Lower lobe of right lung (tissue), 2 donors: ENCODE data around the gene DNPH1. TPM values are rescaled to one million over a fixed set of nuclear protein-coding genes. Genes with fewer than 3 reads are reported as not detected.
A peak's percentile ranks its signal among the peaks of the same experiment; 100 is the strongest.

ENCODE experiments used
- ATAC-seq, 2 donors: fragments of 200-7000 bp; cut with Tn5 transposase; one replicate each; pipeline ENCODE4 v1.9.1; 2020 to 2022; ENCODE audit warnings: mild to moderate bottlenecking in 2 of 2, moderate library complexity in 2 of 2
- DNase-seq: peaks from one replicate; pipeline ENCODE4 v3.0.0-alpha.2; 2020
- H3K27ac ChIP-seq: fragments of 200-600 bp; one replicate; pipeline ENCODE4 v1.8.0; 2022
- H3K27me3 ChIP-seq: fragments of 200-600 bp; one replicate; pipeline ENCODE4 v1.8.0; 2022; ENCODE audit warnings: low read depth
- H3K36me3 ChIP-seq: fragments of 200-600 bp; one replicate; pipeline ENCODE4 v1.8.0; 2022; ENCODE audit warnings: mild to moderate bottlenecking
- H3K4me1 ChIP-seq: fragments of 200-600 bp; one replicate; pipeline ENCODE4 v1.8.0; 2022
- H3K4me3 ChIP-seq: fragments of 200-600 bp; one replicate; pipeline ENCODE4 v1.8.0; 2022; ENCODE audit warnings: mild to moderate bottlenecking
- H3K9me3 ChIP-seq: fragments of 200-600 bp; one replicate; pipeline ENCODE4 v1.8.0; 2022
- intact Hi-C: fragments of 100-400 bp; cut with DNase I; formaldehyde crosslinking; loops from one replicate; pipeline ENCODE4 v1.11.0; 2022
- long read RNA-seq: library from polyadenylated mRNA; unstranded; transcript quantifications from one replicate; pipeline ENCODE4 v2.0.0, GENCODE V29; 2021
- total RNA-seq: library from RNA; stranded (reverse); fragmentation: NEBNext Ultra II Directional; extraction: Animal tissue kit (Norgen Biotek cat#: 25700); gene quantifications from one replicate; pipeline ENCODE4 v1.2.1, GENCODE V29; 2021
- TF ChIP-seq, protein P1 (sequence below): fragments of 200-600 bp; IDR thresholded peaks from one replicate; pipeline ENCODE4 v1.8.0; 2022; ENCODE audit warnings: antibody characterized with exemption, mild to moderate bottlenecking
- donor health status: DM: no; HTN: yes; CAD: no; lungs with severe emphysema.

DNPH1 gene, protein sequence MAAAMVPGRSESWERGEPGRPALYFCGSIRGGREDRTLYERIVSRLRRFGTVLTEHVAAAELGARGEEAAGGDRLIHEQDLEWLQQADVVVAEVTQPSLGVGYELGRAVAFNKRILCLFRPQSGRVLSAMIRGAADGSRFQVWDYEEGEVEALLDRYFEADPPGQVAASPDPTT
- total RNA-seq: 24.0 TPM
- long read RNA-seq, transcript DNPH1-201 (4 exons, 657 nt): major isoform, 42 of 48 reads
- long read RNA-seq, partial matches to known transcripts: 3 of 48 reads
- long read RNA-seq, other reads (novel, unspliced or antisense): 1 of 48 reads

DNA sequence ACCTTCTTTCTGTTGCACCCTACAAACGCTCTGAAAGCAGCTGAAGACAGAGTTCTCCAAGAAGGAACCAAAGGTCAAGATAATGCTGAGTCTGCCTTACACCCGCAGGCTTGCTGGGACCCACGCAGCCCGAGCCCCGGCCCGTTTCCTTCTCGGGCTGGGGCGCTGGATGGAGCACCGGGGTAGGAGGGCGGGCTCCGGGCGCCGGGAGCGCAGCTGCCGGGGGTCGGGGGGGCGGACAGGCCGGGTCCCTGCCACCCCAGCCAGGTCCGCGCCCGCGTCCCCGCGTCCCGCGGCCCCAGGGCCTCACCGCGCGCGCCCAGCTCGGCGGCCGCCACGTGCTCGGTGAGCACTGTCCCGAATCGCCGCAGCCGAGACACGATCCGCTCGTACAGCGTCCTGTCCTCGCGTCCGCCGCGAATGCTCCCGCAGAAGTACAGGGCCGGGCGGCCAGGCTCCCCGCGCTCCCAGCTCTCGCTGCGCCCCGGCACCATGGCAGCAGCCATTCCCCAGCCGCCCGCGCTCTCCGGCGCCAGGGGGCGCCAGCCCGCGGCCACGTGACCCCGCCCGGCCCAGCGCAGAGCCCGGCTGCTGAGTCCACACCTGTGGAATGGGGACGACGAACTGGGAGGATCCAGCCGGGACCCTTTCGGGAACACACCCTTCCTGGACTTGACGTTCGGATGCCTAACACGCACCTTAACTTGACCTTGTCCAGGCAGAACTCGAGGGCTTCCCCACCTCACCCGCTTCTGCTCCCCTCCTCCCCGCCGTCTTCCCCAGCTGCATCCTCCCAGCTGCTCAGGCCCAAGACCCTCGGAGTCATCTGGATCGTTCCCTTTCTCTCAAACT lies at the start of gene DNPH1:
TSS of gene DNPH1 (minus strand) at position 531 of the 852 bp plus-strand sequence. CDS start at position 506, 25 bp downstream.
- peaks cover 20% of the 10 kb centered on the region for H3K4me1 ChIP-seq
- H3K4me3 ChIP-seq: peak within 1 kb of the TSS; percentile 68
- H3K27me3 ChIP-seq: no peaks in the 10 kb centered on the region
- intact Hi-C loops: no loop called here
- peak within 1 kb of the TSS; percentile 73 for H3K27ac ChIP-seq
- H3K9me3 ChIP-seq: no peaks in the 10 kb centered on the region
- DNase-seq: peak; percentile 83
- H3K36me3 ChIP-seq: no peaks in the 10 kb centered on the region
- TF ChIP-seq, protein P1, sequence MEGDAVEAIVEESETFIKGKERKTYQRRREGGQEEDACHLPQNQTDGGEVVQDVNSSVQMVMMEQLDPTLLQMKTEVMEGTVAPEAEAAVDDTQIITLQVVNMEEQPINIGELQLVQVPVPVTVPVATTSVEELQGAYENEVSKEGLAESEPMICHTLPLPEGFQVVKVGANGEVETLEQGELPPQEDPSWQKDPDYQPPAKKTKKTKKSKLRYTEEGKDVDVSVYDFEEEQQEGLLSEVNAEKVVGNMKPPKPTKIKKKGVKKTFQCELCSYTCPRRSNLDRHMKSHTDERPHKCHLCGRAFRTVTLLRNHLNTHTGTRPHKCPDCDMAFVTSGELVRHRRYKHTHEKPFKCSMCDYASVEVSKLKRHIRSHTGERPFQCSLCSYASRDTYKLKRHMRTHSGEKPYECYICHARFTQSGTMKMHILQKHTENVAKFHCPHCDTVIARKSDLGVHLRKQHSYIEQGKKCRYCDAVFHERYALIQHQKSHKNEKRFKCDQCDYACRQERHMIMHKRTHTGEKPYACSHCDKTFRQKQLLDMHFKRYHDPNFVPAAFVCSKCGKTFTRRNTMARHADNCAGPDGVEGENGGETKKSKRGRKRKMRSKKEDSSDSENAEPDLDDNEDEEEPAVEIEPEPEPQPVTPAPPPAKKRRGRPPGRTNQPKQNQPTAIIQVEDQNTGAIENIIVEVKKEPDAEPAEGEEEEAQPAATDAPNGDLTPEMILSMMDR: peak; percentile 95
- peak; percentile 96 to 99 for ATAC-seq

DNA sequence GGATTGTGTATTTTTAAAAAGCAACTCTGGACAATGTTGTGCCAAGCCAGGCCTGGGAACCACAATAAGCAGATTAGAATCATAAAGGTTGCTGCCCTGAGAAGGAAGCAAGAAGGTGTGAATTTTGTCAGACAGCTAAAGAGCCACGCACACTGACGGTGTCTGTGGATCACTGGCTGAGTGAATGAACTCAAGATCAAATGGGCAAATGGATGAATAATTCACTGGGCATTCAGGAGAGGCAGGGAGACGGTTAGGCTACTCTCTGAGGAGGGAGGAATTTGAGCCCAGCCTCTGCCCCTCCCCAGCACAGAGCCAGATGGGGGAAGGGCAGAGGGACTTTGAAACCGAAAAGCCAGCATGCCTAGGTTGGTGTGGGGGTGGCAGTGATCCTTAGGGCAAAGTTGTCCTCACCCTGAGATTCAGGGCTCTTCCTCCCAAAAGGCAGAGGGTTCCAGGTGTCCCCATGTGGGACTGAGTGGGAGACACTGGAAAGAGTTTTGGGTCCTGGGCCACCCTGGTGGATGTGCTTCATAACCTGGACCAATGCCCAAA lies 49.3 kb upstream of the DNPH1 start:
- Histone ChIP-seq H3K27ac (no peak overlapping the region), H3K9me3 (no peaks in the 10 kb centered on the region), H3K27me3 (peaks cover 33% of the 10 kb centered on the region), H3K4me1 (peaks cover 19% of the 10 kb centered on the region), H3K36me3 (no peaks in the 10 kb centered on the region), H3K4me3 (no peak overlapping the region)
- TF ChIP-seq, protein P1: no peak
- ATAC-seq (no peak), DNase-seq (no peak)
- intact Hi-C loops: no loop called here

DNA sequence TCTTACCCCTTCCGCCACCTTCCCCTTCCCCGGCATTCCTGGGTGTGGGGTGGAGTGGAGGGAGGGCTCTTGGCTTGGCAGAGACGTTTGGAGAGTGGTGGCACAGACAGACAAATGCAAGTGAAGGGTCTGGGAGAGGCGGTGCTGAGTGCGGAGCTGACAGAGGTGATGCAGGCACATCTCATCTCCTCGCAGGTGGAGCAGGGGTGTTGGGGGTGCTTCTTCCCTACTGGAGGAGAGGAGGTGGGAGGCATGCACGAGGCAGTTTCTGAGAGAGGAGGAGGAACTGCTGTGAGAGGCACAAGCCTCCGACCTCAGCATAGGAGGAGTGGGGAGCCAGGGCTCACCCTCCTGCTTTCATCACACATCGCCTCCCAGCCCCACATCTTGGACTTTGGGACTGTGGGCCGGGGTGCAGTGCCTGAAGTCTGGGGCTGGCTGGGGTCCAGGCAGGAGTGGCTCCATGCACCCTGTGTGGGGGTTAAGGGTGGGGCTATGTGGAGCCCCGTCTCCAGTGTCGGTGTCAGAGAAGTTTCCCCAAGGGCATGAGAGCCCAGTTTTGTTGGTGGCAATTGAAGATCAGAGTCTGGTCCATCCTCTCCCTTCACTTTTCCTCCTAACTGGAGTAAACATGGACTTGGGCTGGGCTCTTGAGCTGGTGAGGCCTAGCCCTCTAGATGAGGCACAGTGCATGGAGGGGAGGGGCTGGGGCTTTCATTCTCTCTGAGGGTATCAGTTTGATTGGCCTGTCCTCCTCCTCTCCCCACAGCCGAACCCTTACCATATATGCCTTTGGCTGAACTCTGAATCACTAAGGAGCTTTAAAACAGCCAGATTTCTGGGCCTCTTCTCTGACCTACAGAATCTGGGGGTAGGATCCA lies 48.6 kb upstream of the DNPH1 start:
- Histone ChIP-seq H3K36me3 (no peaks in the 10 kb centered on the region), H3K4me1 (peaks cover 19% of the 10 kb centered on the region), H3K27ac (no peak overlapping the region), H3K27me3 (peaks cover 30% of the 10 kb centered on the region), H3K4me3 (no peak overlapping the region), H3K9me3 (no peaks in the 10 kb centered on the region)
- TF ChIP-seq, protein P1: no peak
- no peak for DNase-seq
- intact Hi-C loops: no loop called here
- ATAC-seq: no peak

DNA sequence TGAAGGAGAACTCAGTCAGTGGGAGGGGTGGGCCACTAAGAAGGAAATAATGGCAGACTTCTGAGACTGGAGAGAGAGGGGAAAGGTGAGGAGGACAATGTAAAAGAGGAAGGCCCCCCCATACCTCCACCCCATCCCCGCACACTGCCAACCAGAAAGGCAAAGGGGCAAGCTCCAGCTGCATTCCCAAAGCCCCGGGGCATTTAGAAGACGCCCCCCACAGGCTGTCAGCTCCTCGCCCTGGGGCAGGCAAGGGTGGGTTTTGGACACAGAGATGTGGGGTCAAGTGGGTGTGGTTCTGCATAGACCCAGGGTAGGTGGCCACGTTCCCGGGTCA lies 48.0 kb upstream of the DNPH1 start:
- no peak for DNase-seq
- peaks cover 19% of the 10 kb centered on the region for H3K4me1 ChIP-seq
- H3K27ac ChIP-seq: no peak overlapping the region
- no peak for ATAC-seq
- intact Hi-C loops: no loop called here
- TF ChIP-seq, protein P1: no peak
- H3K36me3 ChIP-seq: no peaks in the 10 kb centered on the region
- H3K4me3 ChIP-seq: no peak overlapping the region
- H3K27me3 ChIP-seq: peaks cover 30% of the 10 kb centered on the region
- H3K9me3 ChIP-seq: no peaks in the 10 kb centered on the region
